Measurements from ENCODE around the gene CCKAR. TPM values are rescaled to one million over a fixed set of nuclear protein-coding genes. Genes with fewer than 3 reads are reported as not detected.

The CCKAR gene
- total and polyA plus RNA-seq, 7 experiments from 2014 or later = not detected

DNA sequence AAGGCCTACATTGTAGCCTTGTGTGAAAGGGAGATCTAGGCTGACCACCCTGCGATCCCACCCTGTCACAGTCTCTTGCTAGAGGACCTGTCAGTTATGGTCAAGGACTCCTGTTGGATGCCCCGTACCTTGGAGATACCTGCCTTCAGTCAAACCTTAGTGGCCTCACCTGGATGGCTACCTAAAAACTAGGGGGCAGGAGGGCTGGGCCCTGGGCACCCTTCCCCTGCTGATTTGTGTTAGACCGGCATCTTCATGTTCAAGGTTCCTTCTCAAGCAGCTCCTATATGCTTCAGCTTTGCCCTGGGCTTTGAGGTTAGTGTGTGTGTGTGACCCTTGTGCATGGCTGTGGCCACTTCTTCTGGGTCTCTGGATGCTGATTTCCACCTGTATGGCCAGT is 35.3 kb downstream of the CCKAR start:
- Histone ChIP-seq H3K27me3 (ENCODE audit: control insufficient read depth in 2 of 2, insufficient read depth in 2 of 2, low read length in 2 of 2) (no peaks in the 10 kb centered on the region), H3K27ac (ENCODE audit: low read depth, low read length) (no peak overlapping the region), H3K4me3 (ENCODE audit: low read length) (no peak overlapping the region), H3K36me3 (ENCODE audit: control insufficient read depth in 2 of 3, insufficient read depth in 3 of 3, low read length in 3 of 3) (no peaks in the 10 kb centered on the region), H3K4me1 (ENCODE audit: control insufficient read depth in 2 of 2, insufficient read depth in 2 of 2, low read length in 2 of 2) (peaks cover 0 to 16% of the 10 kb centered on the region in 2 donors), H3K9me3 (ENCODE audit: control insufficient read depth in 2 of 3, low read length in 3 of 3) (no peaks in the 10 kb centered on the region)
- intact Hi-C loops (cut with micrococcal nuclease) = loop anchor here in 1 of 2 donors (5.0 kb wide), 1 partner anchor 572 kb away; no protein-coding TSS in a partner anchor
- H3K36me3 Mint-ChIP-seq = no peaks in the 10 kb centered on the region
- ATAC-seq (no peak), DNase-seq (no peak)
- ChIA-PET CTCF (no interaction called here), POLR2A (no interaction called here)
- peaks cover 0 to 13% (median 1%) of the 10 kb centered on the region in 11 donors for H3K9me3 Mint-ChIP-seq
- no peak overlapping the region for H3K4me3 Mint-ChIP-seq
- peaks cover 0 to 30% (median 20%) of the 10 kb centered on the region in 7 donors for H3K4me1 Mint-ChIP-seq
- no peak overlapping the region for H3K27ac Mint-ChIP-seq
- no peaks in the 10 kb centered on the region for H3K27me3 Mint-ChIP-seq

DNA sequence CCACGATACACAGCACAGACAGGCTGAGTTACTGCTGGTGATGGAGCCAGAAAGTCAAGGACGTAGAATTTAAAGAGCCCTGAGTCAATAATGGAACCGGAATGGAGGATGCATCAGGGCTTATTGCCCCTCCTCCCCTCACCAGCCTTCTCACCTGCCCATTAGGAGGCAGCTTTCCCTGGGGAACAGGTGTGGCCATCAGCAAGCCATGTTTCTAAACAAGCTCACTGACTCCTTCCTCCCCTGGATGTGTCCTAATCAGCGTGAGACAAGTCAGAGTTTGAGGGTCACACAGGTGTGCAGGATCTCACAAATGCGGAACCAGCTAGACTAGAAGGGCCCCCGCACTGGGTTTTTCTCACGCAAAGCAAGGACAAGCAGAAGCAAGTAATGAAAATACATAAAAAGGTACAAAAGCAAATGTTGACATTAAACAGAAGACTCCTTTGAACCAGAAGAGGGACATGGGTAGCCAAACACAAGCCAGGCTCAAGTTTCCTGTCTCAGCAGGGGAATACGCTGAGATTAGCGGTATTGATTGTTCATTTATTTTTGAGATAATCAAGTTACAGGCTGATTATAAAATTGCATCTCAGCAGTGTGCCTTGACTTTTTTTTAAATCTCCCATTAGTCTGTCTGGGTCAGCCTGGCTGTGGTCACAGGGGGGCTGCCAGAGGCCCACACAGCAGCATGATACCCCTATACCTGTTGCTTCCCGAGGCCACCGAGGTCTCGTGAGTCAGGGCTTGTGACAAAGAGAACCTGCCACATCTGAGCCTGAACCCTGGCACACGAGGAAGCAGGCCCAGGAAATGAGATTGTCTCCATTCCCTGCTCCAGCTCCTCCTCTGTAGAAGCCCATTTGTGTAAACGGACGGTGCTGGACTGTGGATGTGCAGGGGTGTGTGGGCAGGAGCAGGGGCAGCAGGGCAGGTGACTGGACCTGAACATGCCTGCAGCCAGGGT is 37.4 kb downstream of the CCKAR start:
- ChIA-PET POLR2A (interaction anchor here (0.5 kb wide), 1 partner anchor 282 kb away, joined by 4 read pairs; no protein-coding TSS in a partner anchor), CTCF (interaction anchor here (0.6 kb wide), 1 partner anchor 13 kb away, joined by 3 read pairs; no protein-coding TSS in a partner anchor)
- Mint-ChIP-seq H3K36me3 (no peaks in the 10 kb centered on the region), H3K4me3 (no peak overlapping the region), H3K9me3 (peaks cover 0 to 15% (median 1%) of the 10 kb centered on the region in 11 donors), H3K27ac (no peak overlapping the region), H3K4me1 (peaks cover 0 to 14% (median 6%) of the 10 kb centered on the region in 7 donors), H3K27me3 (peaks cover 0 to 3% (median 0%) of the 10 kb centered on the region in 5 donors)
- no peaks in the 10 kb centered on the region for H3K9me3 ChIP-seq (ENCODE audit: control insufficient read depth in 2 of 3, low read length in 3 of 3)
- intact Hi-C loops (cut with micrococcal nuclease) = no loop called here
- ATAC-seq = no peak
- peaks cover 0 to 7% of the 10 kb centered on the region in 2 donors for H3K4me1 ChIP-seq (ENCODE audit: control insufficient read depth in 2 of 2, insufficient read depth in 2 of 2, low read length in 2 of 2)
- no peaks in the 10 kb centered on the region for H3K27me3 ChIP-seq (ENCODE audit: control insufficient read depth in 2 of 2, insufficient read depth in 2 of 2, low read length in 2 of 2)
- H3K36me3 ChIP-seq (ENCODE audit: control insufficient read depth in 2 of 3, insufficient read depth in 3 of 3, low read length in 3 of 3) = no peaks in the 10 kb centered on the region
- no peak overlapping the region for H3K27ac ChIP-seq (ENCODE audit: low read depth, low read length)
- no peak for DNase-seq
- H3K4me3 ChIP-seq (ENCODE audit: low read length) = no peak overlapping the region

DNA sequence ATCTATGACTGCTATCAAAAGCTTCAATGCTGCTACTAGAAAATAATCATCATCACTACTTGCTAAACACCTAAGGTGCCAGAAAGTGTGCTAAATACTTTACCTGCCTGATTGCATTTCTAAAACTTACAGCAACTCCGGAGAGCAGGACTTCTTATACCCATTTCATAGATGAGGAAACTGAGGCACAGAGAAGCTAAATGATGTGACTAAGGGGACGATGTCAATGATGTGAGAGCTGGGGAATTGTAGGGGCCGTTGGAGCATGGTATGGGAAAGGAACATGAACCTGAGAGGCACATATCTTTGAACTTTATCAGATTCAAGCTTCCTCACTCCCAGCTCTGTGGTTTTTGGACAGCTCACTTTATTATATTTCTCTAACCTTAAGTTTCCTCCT is 38.7 kb downstream of the CCKAR start:
- intact Hi-C loops (cut with micrococcal nuclease) = no loop called here
- H3K4me3 Mint-ChIP-seq = no peak overlapping the region
- Histone ChIP-seq H3K27ac (ENCODE audit: low read depth, low read length) (no peak overlapping the region), H3K36me3 (ENCODE audit: control insufficient read depth in 2 of 3, insufficient read depth in 3 of 3, low read length in 3 of 3) (no peaks in the 10 kb centered on the region), H3K27me3 (ENCODE audit: control insufficient read depth in 2 of 2, insufficient read depth in 2 of 2, low read length in 2 of 2) (no peaks in the 10 kb centered on the region), H3K9me3 (ENCODE audit: control insufficient read depth in 2 of 3, low read length in 3 of 3) (no peaks in the 10 kb centered on the region), H3K4me3 (ENCODE audit: low read length) (no peak overlapping the region), H3K4me1 (ENCODE audit: control insufficient read depth in 2 of 2, insufficient read depth in 2 of 2, low read length in 2 of 2) (no peaks in the 10 kb centered on the region)
- peaks cover 0 to 24% (median 2%) of the 10 kb centered on the region in 11 donors for H3K9me3 Mint-ChIP-seq
- ChIA-PET POLR2A (no interaction called here), CTCF (no interaction called here)
- H3K4me1 Mint-ChIP-seq = peaks cover 0 to 2% (median 0%) of the 10 kb centered on the region in 7 donors
- no peak overlapping the region for H3K27ac Mint-ChIP-seq
- DNase-seq (no peak), ATAC-seq (no peak)
- H3K36me3 Mint-ChIP-seq = peaks cover 0 to under 1% (median 0%) of the 10 kb centered on the region in 5 donors
- peaks cover under 1 to 7% (median 2%) of the 10 kb centered on the region in 5 donors for H3K27me3 Mint-ChIP-seq

DNA sequence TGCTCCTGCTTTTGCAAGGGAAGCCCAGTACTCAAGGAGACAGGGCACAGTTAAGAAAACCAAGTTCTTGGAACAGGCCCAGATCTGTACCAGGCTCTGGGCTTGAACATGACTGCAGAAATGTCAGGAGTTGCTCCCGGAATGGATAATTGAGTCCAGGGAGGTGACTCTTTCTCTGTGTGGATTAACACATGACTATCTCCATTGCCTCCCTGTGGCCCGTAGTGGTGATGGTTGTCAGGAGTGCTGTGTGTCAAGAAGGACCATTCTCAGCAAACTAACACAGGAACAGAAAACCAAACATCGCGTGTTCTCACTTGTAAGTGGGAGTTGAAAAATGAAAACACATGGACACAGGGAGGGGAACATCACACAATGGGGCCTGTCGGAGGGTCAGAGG is 39.9 kb downstream of the CCKAR start:
- peaks cover 3 to 7% (median 7%) of the 10 kb centered on the region in 5 donors for H3K27me3 Mint-ChIP-seq
- H3K4me3 Mint-ChIP-seq = no peak overlapping the region
- no peak for ATAC-seq
- ChIA-PET CTCF (no interaction called here), POLR2A (no interaction called here)
- H3K9me3 Mint-ChIP-seq = peaks cover 0 to 33% (median 3%) of the 10 kb centered on the region in 11 donors
- DNase-seq = no peak
- H3K36me3 Mint-ChIP-seq = peaks cover 0 to 6% (median 0%) of the 10 kb centered on the region in 5 donors
- Histone ChIP-seq H3K4me3 (ENCODE audit: low read length) (no peak overlapping the region), H3K27ac (ENCODE audit: low read depth, low read length) (no peak overlapping the region), H3K9me3 (ENCODE audit: control insufficient read depth in 2 of 3, low read length in 3 of 3) (no peaks in the 10 kb centered on the region), H3K27me3 (ENCODE audit: control insufficient read depth in 2 of 2, insufficient read depth in 2 of 2, low read length in 2 of 2) (no peaks in the 10 kb centered on the region), H3K4me1 (ENCODE audit: control insufficient read depth in 2 of 2, insufficient read depth in 2 of 2, low read length in 2 of 2) (no peaks in the 10 kb centered on the region), H3K36me3 (ENCODE audit: control insufficient read depth in 2 of 3, insufficient read depth in 3 of 3, low read length in 3 of 3) (no peaks in the 10 kb centered on the region)
- intact Hi-C loops (cut with micrococcal nuclease) = no loop called here
- H3K27ac Mint-ChIP-seq = no peak overlapping the region
- no peaks in the 10 kb centered on the region for H3K4me1 Mint-ChIP-seq

DNA sequence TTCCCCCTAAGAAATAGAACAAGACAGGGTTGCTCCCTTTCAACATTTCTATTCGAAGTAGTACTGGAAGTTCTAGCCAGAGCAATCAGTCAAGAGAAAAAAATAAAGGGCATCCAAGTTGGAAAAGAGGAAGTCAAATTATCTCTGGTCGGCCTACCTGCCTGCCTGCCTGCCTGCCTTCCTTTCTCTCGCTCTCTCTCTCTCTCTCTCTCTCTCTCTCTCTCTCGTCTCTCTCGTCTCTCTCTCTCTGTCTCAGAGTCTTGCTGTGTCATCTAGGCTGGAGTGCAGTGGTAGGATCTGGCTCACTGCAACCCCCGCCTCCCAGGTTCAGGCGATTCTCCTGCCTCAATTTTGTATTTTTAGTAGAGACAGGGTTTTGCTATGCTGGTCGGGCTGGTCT is 42.9 kb downstream of the CCKAR start:
- Histone ChIP-seq H3K4me3 (ENCODE audit: low read length) (no peak overlapping the region), H3K9me3 (ENCODE audit: control insufficient read depth in 2 of 3, low read length in 3 of 3) (peaks cover 0 to 5% (median 0%) of the 10 kb centered on the region in 3 experiments), H3K36me3 (ENCODE audit: control insufficient read depth in 2 of 3, insufficient read depth in 3 of 3, low read length in 3 of 3) (no peaks in the 10 kb centered on the region), H3K4me1 (ENCODE audit: control insufficient read depth in 2 of 2, insufficient read depth in 2 of 2, low read length in 2 of 2) (no peaks in the 10 kb centered on the region), H3K27ac (ENCODE audit: low read depth, low read length) (no peak overlapping the region), H3K27me3 (ENCODE audit: control insufficient read depth in 2 of 2, insufficient read depth in 2 of 2, low read length in 2 of 2) (no peaks in the 10 kb centered on the region)
- no peak overlapping the region for H3K4me3 Mint-ChIP-seq
- ATAC-seq (no peak), DNase-seq (no peak)
- H3K27ac Mint-ChIP-seq = no peak overlapping the region
- ChIA-PET POLR2A (no interaction called here), CTCF (no interaction called here)
- no peaks in the 10 kb centered on the region for H3K4me1 Mint-ChIP-seq
- H3K9me3 Mint-ChIP-seq = peaks cover 0 to 38% (median 10%) of the 10 kb centered on the region in 11 donors
- peaks cover 0 to 15% (median 6%) of the 10 kb centered on the region in 5 donors for H3K36me3 Mint-ChIP-seq
- intact Hi-C loops (cut with micrococcal nuclease) = no loop called here
- H3K27me3 Mint-ChIP-seq = peaks cover 7 to 14% (median 9%) of the 10 kb centered on the region in 5 donors

DNA sequence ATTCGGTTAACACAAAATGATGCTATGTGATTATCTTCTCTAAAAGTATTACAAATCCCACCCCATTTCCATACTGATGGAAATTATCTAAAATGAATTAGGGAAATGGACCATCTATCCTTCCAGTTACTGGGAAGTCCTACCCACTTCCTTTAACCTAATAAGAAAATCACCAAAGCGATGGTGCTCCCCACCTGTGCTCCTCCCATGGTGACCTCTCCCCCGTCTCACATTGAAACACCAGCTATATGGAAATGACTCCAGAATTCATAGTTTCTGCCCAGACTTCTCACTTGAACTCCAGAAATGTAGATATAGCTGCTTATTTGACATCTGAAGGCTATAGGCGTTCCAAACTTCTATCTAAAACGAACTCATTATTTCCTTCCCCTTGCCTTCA is 48.5 kb downstream of the CCKAR start:
- intact Hi-C loops (cut with micrococcal nuclease) = no loop called here
- ATAC-seq (no peak), DNase-seq (no peak)
- no peak overlapping the region for H3K27ac Mint-ChIP-seq
- no peaks in the 10 kb centered on the region for H3K4me1 ChIP-seq (ENCODE audit: control insufficient read depth in 2 of 2, insufficient read depth in 2 of 2, low read length in 2 of 2)
- H3K9me3 ChIP-seq (ENCODE audit: control insufficient read depth in 2 of 3, low read length in 3 of 3) = peaks cover 0 to 5% (median 0%) of the 10 kb centered on the region in 3 experiments
- no peaks in the 10 kb centered on the region for H3K36me3 ChIP-seq (ENCODE audit: control insufficient read depth in 2 of 3, insufficient read depth in 3 of 3, low read length in 3 of 3)
- no peak overlapping the region for H3K27ac ChIP-seq (ENCODE audit: low read depth, low read length)
- no peak overlapping the region for H3K4me3 ChIP-seq (ENCODE audit: low read length)
- H3K27me3 ChIP-seq (ENCODE audit: control insufficient read depth in 2 of 2, insufficient read depth in 2 of 2, low read length in 2 of 2) = no peaks in the 10 kb centered on the region
- H3K9me3 Mint-ChIP-seq = peaks cover 0 to 27% (median 8%) of the 10 kb centered on the region in 11 donors
- ChIA-PET POLR2A (no interaction called here), CTCF (interaction anchor here (0.5 to 1.1 kb wide), 2 partner anchors 16 to 599 kb away, joined by 3 read pairs; no protein-coding TSS in a partner anchor)
- no peaks in the 10 kb centered on the region for H3K4me1 Mint-ChIP-seq
- H3K4me3 Mint-ChIP-seq = no peak overlapping the region
- H3K36me3 Mint-ChIP-seq = peaks cover 0 to 31% (median 6%) of the 10 kb centered on the region in 5 donors
- H3K27me3 Mint-ChIP-seq = peaks cover 2 to 14% (median 7%) of the 10 kb centered on the region in 5 donors
